Measurements from ENCODE around the gene ALDH6A1. TPM values are rescaled to one million over a fixed set of nuclear protein-coding genes. Genes with fewer than 3 reads are reported as not detected.

Gene ALDH6A1
- total and polyA plus RNA-seq, 2 of the 13 experiments (the other 11 are each of a cell fraction or from before 2014, with no cell fraction given) = 26.9 to 49.9 TPM

DNA sequence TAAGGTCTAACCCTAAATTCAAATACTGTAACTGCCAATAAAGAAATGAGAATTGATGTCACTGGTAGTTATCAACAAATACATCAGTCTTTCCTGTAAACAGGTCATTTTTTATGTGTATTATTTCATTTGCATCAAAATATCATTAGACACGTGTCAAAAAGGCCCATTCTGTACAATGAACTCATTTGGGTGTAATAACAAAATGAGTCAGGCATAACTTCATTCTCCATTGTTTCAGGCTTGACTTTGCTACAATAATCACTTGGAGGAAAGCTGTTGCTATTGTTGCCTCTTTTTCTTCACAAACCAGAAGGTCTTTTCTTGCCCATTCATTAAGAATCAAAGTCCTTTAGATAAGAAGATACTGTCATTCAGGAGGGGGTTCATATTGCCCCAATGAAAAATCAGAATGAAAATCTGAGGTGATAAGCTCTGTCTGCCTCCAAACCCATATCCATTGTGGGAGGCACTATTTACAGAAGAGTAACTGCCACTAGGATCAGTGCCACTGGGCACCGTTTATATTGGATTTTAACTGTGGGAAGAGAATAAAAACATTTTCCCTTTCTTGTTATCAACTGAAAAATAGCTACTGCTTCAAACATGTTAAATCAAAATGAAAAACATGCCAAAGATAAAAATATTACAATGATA is 75.3 kb downstream of the ALDH6A1 start:
- Histone ChIP-seq H3K27me3 (ENCODE audit: control insufficient read depth in 1 of 2, insufficient read depth in 2 of 2, low read length in 2 of 2) (no peaks in the 10 kb centered on the region), H2AFZ (ENCODE audit: low read length) (no peak overlapping the region), H3K4me1 (ENCODE audit: insufficient read depth, low read length) (peaks cover 16% of the 10 kb centered on the region), H3K9me3 (ENCODE audit: low read length) (no peaks in the 10 kb centered on the region), H4K20me1 (ENCODE audit: insufficient read depth, low read length) (no peaks in the 10 kb centered on the region), H3K36me3 (replicated peaks in 1 of 2; ENCODE audit: control insufficient read depth in 1 of 2, insufficient read depth in 2 of 2, low read length in 2 of 2) (peaks cover 6 to 18% of the 10 kb centered on the region in 2 experiments; a peak in 4 of 5 replicates), H3K79me2 (ENCODE audit: insufficient read depth, low read length) (no peaks in the 10 kb centered on the region), H3K4me2 (ENCODE audit: low read depth, low read length) (no peak overlapping the region), H3K27ac (ENCODE audit: extremely low read length, insufficient read depth, low read length) (no peak overlapping the region), H3K4me3 (replicated peaks in 1 of 3; ENCODE audit: insufficient read depth in 1 of 3, low read depth in 2 of 3, low read length in 3 of 3) (no peak overlapping the region), H3K9ac (ENCODE audit: insufficient read depth, low read depth, low read length) (no peak overlapping the region)
- POLR2A ChIA-PET = no interaction called here
- 93% methylated on average over 2 of the region's 2 CpGs for WGBS (ENCODE audit: low lambda C conversion rate)
- CTCF ChIA-PET (ENCODE audit: low intra/inter-chr PET ratio, low total read pairs) = no interaction called here
- no peak for DNase-seq (ENCODE audit: low spot score)
- no peak for ATAC-seq
- BruUV-seq (replicated peaks) = TSS peak; percentile 27
- in situ Hi-C loops (cut with HindIII; ENCODE audit: extremely low pct_ligation_motif_present, low pct_unique_long_range_greater_than_20kb) (no loop called here), intact Hi-C loops (cut with micrococcal nuclease; ENCODE audit: unreplicated experiment) (no loop called here)
- no peak for FAIRE-seq
- TF ChIP-seq RXRA (CRISPR knock-in tag; IDR thresholded peaks at IDR 0.05) = no peak
- TF ChIP-seq, protein P1, sequence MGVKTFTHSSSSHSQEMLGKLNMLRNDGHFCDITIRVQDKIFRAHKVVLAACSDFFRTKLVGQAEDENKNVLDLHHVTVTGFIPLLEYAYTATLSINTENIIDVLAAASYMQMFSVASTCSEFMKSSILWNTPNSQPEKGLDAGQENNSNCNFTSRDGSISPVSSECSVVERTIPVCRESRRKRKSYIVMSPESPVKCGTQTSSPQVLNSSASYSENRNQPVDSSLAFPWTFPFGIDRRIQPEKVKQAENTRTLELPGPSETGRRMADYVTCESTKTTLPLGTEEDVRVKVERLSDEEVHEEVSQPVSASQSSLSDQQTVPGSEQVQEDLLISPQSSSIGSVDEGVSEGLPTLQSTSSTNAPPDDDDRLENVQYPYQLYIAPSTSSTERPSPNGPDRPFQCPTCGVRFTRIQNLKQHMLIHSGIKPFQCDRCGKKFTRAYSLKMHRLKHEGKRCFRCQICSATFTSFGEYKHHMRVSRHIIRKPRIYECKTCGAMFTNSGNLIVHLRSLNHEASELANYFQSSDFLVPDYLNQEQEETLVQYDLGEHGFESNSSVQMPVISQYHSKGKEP (CRISPR knock-in tag; IDR thresholded peaks at IDR 0.05) = no peak
- no peak for TF ChIP-seq ZNF562 (CRISPR knock-in tag; IDR thresholded peaks at IDR 0.05; ENCODE audit: borderline replicate concordance)
- no peak for TF ChIP-seq RELA (CRISPR knock-in tag; IDR thresholded peaks at IDR 0.05)
- no peak for TF ChIP-seq SP1 (IDR thresholded peaks at IDR 0.05)
- no peak for TF ChIP-seq SP1 (CRISPR knock-in tag; IDR thresholded peaks at IDR 0.05)
- TF ChIP-seq ZFP36 (IDR thresholded peaks at IDR 0.05; ENCODE audit: borderline replicate concordance, low read depth, low read length, partially characterized antibody) = no peak
- TF ChIP-seq JDP2 (CRISPR knock-in tag; IDR thresholded peaks at IDR 0.05; ENCODE audit: borderline replicate concordance) = no peak
- no peak for TF ChIP-seq MBNL3 (CRISPR knock-in tag; conservative IDR thresholded peaks at IDR 0.05)
- no peak for TF ChIP-seq RNF2 (conservative IDR thresholded peaks at IDR 0.05; ENCODE audit: low read depth)
- TF ChIP-seq KLF15 (CRISPR knock-in tag; IDR thresholded peaks at IDR 0.05; ENCODE audit: borderline replicate concordance) = no peak
- TF ChIP-seq, protein P2, sequence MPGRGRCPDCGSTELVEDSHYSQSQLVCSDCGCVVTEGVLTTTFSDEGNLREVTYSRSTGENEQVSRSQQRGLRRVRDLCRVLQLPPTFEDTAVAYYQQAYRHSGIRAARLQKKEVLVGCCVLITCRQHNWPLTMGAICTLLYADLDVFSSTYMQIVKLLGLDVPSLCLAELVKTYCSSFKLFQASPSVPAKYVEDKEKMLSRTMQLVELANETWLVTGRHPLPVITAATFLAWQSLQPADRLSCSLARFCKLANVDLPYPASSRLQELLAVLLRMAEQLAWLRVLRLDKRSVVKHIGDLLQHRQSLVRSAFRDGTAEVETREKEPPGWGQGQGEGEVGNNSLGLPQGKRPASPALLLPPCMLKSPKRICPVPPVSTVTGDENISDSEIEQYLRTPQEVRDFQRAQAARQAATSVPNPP (CRISPR knock-in tag; IDR thresholded peaks at IDR 0.05) = no peak
- no peak for TF ChIP-seq FOXK2 (IDR thresholded peaks at IDR 0.05)
- TF ChIP-seq MTF2 (CRISPR knock-in tag; IDR thresholded peaks at IDR 0.05; ENCODE audit: borderline replicate concordance) = no peak
- no peak for TF ChIP-seq ZNF432 (CRISPR knock-in tag; IDR thresholded peaks at IDR 0.05; ENCODE audit: borderline replicate concordance)
- TF ChIP-seq ESRRA (CRISPR knock-in tag; IDR thresholded peaks at IDR 0.05; ENCODE audit: low read depth) = no peak

All from HepG2 (cell line).